ENCODE data around the gene CYBC1. TPM values are rescaled to one million over a fixed set of nuclear protein-coding genes. Genes with fewer than 3 reads are reported as not detected.
A peak's percentile ranks its signal among the peaks of the same experiment; 100 is the strongest.

The CYBC1 gene
- polyA plus RNA-seq, 2 of the 4 experiments (the other 2 are of a cell fraction) = 81.8 to 86.5 TPM

DNA sequence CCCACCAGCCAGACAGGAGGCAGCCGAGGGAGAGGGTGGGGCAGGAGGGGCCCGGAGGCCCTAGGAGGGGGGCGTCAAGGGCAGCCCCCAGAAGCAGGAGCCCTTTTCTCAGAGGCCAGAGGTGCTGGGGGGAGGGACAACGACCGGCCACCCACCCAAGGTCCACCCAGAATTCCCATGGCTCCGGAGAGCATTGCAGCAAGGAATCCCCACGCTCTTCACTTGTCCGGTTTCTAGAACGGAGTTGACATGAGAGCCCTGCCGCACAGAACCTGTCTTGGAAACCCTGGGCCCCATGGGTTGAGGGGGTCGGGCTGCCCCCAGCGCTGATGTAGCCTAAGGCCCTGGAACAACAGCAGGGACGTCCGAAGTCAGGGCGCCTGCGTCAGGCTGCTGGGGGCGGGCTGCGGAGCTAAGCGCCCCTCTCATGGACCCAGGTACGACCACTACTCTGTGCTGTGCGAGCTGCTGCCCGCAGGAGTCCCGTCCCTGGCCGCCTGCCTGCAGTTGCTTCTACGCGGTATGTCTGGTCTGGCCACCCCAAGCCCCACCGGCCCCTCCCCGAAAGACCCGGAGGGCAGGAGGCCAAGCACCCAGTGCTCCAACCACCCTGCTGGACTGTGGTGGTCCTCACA lies 11.2 kb downstream of the CYBC1 start (continued):
- TF ChIP-seq, protein P1, sequence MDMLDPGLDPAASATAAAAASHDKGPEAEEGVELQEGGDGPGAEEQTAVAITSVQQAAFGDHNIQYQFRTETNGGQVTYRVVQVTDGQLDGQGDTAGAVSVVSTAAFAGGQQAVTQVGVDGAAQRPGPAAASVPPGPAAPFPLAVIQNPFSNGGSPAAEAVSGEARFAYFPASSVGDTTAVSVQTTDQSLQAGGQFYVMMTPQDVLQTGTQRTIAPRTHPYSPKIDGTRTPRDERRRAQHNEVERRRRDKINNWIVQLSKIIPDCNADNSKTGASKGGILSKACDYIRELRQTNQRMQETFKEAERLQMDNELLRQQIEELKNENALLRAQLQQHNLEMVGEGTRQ (IDR thresholded peaks at IDR 0.05) = no peak
- TF ChIP-seq TFCP2L1 (CRISPR knock-in tag; IDR thresholded peaks at IDR 0.05) (no peak), FOSB (CRISPR knock-in tag; IDR thresholded peaks at IDR 0.05) (no peak), SMC3 (IDR thresholded peaks at IDR 0.05) (no peak), MYC (IDR thresholded peaks at IDR 0.05; ENCODE audit: borderline replicate concordance, low read length) (no peak)

DNA sequence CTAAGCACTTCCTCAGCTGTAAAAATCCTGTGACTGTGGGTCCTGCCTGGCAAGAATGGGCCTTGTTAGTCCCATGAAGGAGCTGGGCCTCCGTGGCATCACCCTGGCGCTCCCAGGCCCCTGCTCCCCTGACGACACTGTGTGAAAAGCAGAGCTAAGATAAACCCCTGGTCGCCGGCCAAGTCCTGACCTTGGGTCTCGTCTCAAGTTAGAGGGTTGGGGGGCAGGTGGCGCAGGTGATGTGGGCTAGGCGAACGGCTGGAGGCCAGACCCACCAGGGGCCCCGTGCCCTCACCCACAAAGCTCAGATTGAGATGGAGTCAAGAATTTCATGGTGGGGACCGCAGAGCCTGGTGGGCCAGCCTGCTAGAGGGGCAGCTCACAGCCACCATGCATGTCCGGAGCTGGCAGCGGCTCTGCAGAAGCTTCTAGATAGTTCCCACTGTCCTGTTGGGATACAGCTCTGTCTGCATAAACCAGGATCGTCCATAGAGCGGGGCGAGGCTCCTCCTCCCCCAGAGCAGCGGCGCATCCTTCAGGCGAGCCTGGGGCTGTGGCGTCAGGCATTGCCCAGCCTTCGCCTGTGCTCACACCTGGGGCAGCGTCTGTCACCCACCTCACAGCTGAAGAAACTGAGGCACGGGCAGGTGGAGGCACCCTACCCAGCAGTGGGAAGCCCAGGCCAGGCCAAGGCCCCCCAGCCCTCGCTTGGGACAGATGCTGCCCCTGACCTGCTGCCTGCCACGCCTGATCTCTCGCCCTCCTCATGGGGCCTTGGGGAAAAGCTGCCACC lies 12.0 kb downstream of the CYBC1 start:
- TF ChIP-seq JUN (IDR thresholded peaks at IDR 0.05) (peak in 1 of 2 experiments; percentile 31; a peak in 1 of 5 replicates), ZFP36 (IDR thresholded peaks at IDR 0.05; ENCODE audit: borderline replicate concordance, partially characterized antibody) (no peak)
- no peaks in the 10 kb centered on the region for H3K4me1 ChIP-seq
- FAIRE-seq (no peak), DNase-seq (ENCODE audit: low read depth in 1 of 2, low spot score in 1 of 2) (no peak), ATAC-seq (0 out of 6 replicates have a peak, but pooled peaks of 1 of the 2 experiments have one; percentile 3)
- no peak overlapping the region for H3K4me3 ChIP-seq
- 90% methylated on average over 23 of the region's 26 CpGs for WGBS (ENCODE audit: missing lambda C conversion rate)
- POLR2A ChIA-PET = interaction anchor here (1.7 kb wide), 1 partner anchor 12 kb away, joined by 5 read pairs; no protein-coding TSS in a partner anchor
- H3K9me3 ChIP-seq = no peaks in the 10 kb centered on the region
- H3K4me2 ChIP-seq = no peak overlapping the region
- CTCF ChIA-PET = interaction anchor here (1.1 to 2.5 kb wide), 5 partner anchors 10 to 87 kb away, joined by 3 to 9 read pairs (median 4); no protein-coding TSS in a partner anchor
- no peak overlapping the region for H3K27ac ChIP-seq

DNA sequence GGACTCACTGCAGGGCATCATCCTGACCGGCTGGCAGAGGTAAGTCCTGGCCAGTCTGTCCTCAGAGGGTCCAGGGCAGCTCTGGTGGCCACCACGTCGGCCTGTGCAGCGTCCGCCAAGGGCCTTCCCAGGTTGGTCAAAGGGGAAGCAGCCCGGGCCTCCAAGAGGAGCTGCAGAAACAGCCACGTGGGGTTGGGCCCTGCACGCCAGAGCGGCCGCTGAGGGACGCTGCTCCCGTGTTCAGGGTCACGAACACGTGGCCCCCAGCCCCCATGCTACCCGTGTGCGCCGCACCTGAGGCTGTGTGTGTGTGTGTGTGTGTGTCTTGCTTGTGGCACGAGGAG lies 13.3 kb downstream of the CYBC1 start:
- Histone ChIP-seq H3K9me3 (no peaks in the 10 kb centered on the region), H3K4me1 (no peaks in the 10 kb centered on the region), H3K4me3 (no peak overlapping the region), H3K4me2 (no peak overlapping the region), H3K27ac (no peak overlapping the region)
- DNase-seq (ENCODE audit: low read depth in 1 of 2, low spot score in 1 of 2) (no peak), FAIRE-seq (no peak), ATAC-seq (no peak; a peak in 1 of 6 replicates)
- WGBS (ENCODE audit: missing lambda C conversion rate) = 91% methylated on average over 17 of the region's 18 CpGs
- POLR2A ChIA-PET = no interaction called here
- CTCF ChIA-PET = interaction anchor here (0.6 to 4.9 kb wide), 6 partner anchors 11 to 245 kb away, joined by 3 to 21 read pairs (median 5); no protein-coding TSS in a partner anchor
- TF ChIP-seq POLR2AphosphoS2 (conservative IDR thresholded peaks at IDR 0.05; ENCODE audit: low read length) (no peak), KDM1A (IDR thresholded peaks at IDR 0.05; ENCODE audit: low read depth) (no peak), EP300 (IDR thresholded peaks at IDR 0.05) (no peak), RAD21 (conservative IDR thresholded peaks at IDR 0.05 in 1 of 2, IDR thresholded peaks at IDR 0.05 in 1 of 2) (no peak), HOXA7 (CRISPR knock-in tag; IDR thresholded peaks at IDR 0.05) (no peak), ZSCAN20 (CRISPR knock-in tag; IDR thresholded peaks at IDR 0.05) (no peak), BHLHE40 (IDR thresholded peaks at IDR 0.05; ENCODE audit: low read depth, low read length) (no peak), HOXB5 (CRISPR knock-in tag; IDR thresholded peaks at IDR 0.05) (no peak), FOSL2 (IDR thresholded peaks at IDR 0.05) (no peak), FOSL2 (CRISPR knock-in tag; IDR thresholded peaks at IDR 0.05) (no peak), RNF2 (IDR thresholded peaks at IDR 0.05; ENCODE audit: borderline replicate concordance, low read depth) (no peak), KDM5A (IDR thresholded peaks at IDR 0.05) (no peak)
- TF ChIP-seq, protein P2, sequence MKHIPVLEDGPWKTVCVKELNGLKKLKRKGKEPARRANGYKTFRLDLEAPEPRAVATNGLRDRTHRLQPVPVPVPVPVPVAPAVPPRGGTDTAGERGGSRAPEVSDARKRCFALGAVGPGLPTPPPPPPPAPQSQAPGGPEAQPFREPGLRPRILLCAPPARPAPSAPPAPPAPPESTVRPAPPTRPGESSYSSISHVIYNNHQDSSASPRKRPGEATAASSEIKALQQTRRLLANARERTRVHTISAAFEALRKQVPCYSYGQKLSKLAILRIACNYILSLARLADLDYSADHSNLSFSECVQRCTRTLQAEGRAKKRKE (CRISPR knock-in tag; IDR thresholded peaks at IDR 0.05; ENCODE audit: low read depth) = no peak
